Fibroblast of lung (primary cell): ENCODE data around the gene RAB8B. TPM values are rescaled to one million over a fixed set of nuclear protein-coding genes. Genes with fewer than 3 reads are reported as not detected.
A peak's percentile ranks its signal among the peaks of the same experiment; 100 is the strongest.

Source experiments
- DNase-seq, 2 donors: peaks; one replicate each; pipeline versions ENCODE4 v3.0.0 to v3.0.0-alpha.2; 2010; ENCODE audit warnings: low read depth in 2 of 2
- H2AFZ ChIP-seq: 2 replicates; pipeline ENCODE4 v1.5.1; 2012; ENCODE audit warnings: low read length, control low read depth, inconsistent platforms
- H3K27ac ChIP-seq: 2 replicates; pipeline ENCODE4 v1.5.1; 2011; ENCODE audit warnings: low read length, control low read depth; ENCODE audit not compliant: insufficient read depth
- H3K27me3 ChIP-seq: 2 replicates; pipeline ENCODE4 v1.5.1; 2011; ENCODE audit warnings: mild to moderate bottlenecking, low read length; ENCODE audit not compliant: control insufficient read depth, insufficient read depth
- H3K36me3 ChIP-seq: 2 replicates; pipeline ENCODE4 v1.5.1; 2011; ENCODE audit warnings: low read length; ENCODE audit not compliant: control insufficient read depth, insufficient read depth
- H3K4me1 ChIP-seq: 2 replicates; pipeline ENCODE4 v1.5.1; 2011; ENCODE audit warnings: low read length; ENCODE audit not compliant: control insufficient read depth, insufficient read depth; ENCODE audit errors: extremely low read depth
- H3K4me2 ChIP-seq: 2 replicates; pipeline ENCODE4 v1.5.1; 2011; ENCODE audit warnings: low read length, control low read depth; ENCODE audit not compliant: insufficient read depth; ENCODE audit errors: extremely low read depth
- H3K4me3 ChIP-seq, 4 experiments: fragments of 200-600 bp in 1 of 4; sonication (generic) in 1 of 4; replicated peaks in 1 of 4; 2 replicates each; pipeline ENCODE4 v1.5.1; 2011 to 2016; ENCODE audit warnings: low read length in 4 of 4, low read depth in 3 of 4, mild to moderate bottlenecking in 3 of 4, control low read depth in 2 of 4, inconsistent platforms in 1 of 4, mixed read lengths in 1 of 4; ENCODE audit not compliant: insufficient read depth in 1 of 4; ENCODE audit errors: control extremely low read depth in 1 of 4
- H3K79me2 ChIP-seq: 2 replicates; pipeline ENCODE4 v1.5.1; 2012; ENCODE audit warnings: mild to moderate bottlenecking, low read length, inconsistent platforms; ENCODE audit not compliant: control insufficient read depth, insufficient read depth
- H3K9ac ChIP-seq: 2 replicates; pipeline ENCODE4 v1.5.1; 2011; ENCODE audit warnings: mild to moderate bottlenecking, low read length, control low read depth; ENCODE audit not compliant: insufficient read depth
- H3K9me3 ChIP-seq: 2 replicates; pipeline ENCODE4 v1.5.1; 2012; ENCODE audit warnings: low read depth, low read length; ENCODE audit not compliant: control insufficient read depth, insufficient read depth
- H4K20me1 ChIP-seq: 2 replicates; pipeline ENCODE4 v1.5.1; 2011; ENCODE audit warnings: low read length; ENCODE audit not compliant: control insufficient read depth, insufficient read depth; ENCODE audit errors: extremely low read depth
- EZH2 ChIP-seq: IDR thresholded peaks from 2 replicates; pipeline ENCODE4 v1.5.1; 2012; ENCODE audit warnings: low read length, control low read depth, mild to moderate bottlenecking; ENCODE audit errors: missing control alignments
- polyA plus RNA-seq, 2 donors: library from polyadenylated mRNA; depleted of rRNA in 1 of 2; stranded (reverse) in 1 of 2; unstranded in 1 of 2; fragments of >200 nt; gene quantifications; 2 replicates each; pipeline ENCODE4 v1.2.1, GENCODE V29; 2011 to 2012; ENCODE audit warnings: missing spikeins in 1 of 2
- total RNA-seq: library from RNA; depleted of rRNA; stranded (reverse); fragments of >200 nt; gene quantifications from 2 replicates; pipeline ENCODE4 v1.2.1, GENCODE V29; 2014
- TF ChIP-seq, protein P1 (sequence below), 2 donors: IDR thresholded peaks in 1 of 2; conservative IDR thresholded peaks in 1 of 2; 1 replicate in 1 of 2; 2 replicates in 1 of 2; pipeline ENCODE4 v1.5.1; 2011 to 2012; ENCODE audit warnings: low read length in 2 of 2, control low read depth in 1 of 2, inconsistent platforms in 1 of 2, low read depth in 1 of 2, mild to moderate bottlenecking in 1 of 2

The RAB8B gene
- total and polyA plus RNA-seq, 2 donors (not counting 1 experiment from before 2014, with no cell fraction given) = 107 to 111 TPM

DNA sequence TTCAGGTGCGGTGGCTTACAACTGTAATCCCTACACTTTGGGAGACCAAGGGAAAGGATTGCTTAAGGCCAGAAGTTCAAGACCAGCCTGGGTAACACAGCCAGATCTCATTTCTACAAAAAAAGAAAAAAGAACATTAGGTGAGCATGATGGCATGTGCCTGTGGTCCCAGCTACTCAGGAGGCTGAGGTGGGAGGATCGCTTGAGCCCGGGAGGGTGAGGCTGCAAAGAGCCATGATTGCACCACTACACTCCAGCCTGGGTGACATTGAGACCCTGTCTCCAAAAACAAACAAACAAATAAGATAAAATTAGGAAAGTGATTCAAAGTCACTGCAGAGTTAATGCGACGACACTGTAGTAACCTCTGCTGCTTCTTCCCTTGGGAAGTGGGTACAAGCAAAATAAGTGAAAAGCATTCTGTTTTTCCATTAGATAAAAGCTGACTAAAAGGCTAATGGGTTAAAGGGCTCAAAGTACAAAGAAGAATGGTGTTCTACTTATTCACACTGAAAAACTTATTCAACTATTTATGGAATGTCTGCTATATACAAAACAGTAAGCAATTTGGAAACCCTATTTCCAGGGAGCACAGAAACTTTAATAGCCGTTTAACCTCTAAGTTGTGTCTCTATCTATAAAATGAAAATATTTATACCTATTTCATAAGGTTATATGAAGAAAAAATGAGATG lies 24.1 kb upstream of the RAB8B start:
- no peaks in the 10 kb centered on the region for H3K36me3 ChIP-seq
- no peaks in the 10 kb centered on the region for H3K9me3 ChIP-seq
- H3K27me3 ChIP-seq = no peaks in the 10 kb centered on the region
- H3K4me3 ChIP-seq = no peak overlapping the region
- H2AFZ ChIP-seq = no peak overlapping the region
- peak in 1 of 2 donors; percentile 22 for DNase-seq
- no peak overlapping the region for H3K4me2 ChIP-seq
- no peak overlapping the region for H3K9ac ChIP-seq
- TF ChIP-seq, protein P1, sequence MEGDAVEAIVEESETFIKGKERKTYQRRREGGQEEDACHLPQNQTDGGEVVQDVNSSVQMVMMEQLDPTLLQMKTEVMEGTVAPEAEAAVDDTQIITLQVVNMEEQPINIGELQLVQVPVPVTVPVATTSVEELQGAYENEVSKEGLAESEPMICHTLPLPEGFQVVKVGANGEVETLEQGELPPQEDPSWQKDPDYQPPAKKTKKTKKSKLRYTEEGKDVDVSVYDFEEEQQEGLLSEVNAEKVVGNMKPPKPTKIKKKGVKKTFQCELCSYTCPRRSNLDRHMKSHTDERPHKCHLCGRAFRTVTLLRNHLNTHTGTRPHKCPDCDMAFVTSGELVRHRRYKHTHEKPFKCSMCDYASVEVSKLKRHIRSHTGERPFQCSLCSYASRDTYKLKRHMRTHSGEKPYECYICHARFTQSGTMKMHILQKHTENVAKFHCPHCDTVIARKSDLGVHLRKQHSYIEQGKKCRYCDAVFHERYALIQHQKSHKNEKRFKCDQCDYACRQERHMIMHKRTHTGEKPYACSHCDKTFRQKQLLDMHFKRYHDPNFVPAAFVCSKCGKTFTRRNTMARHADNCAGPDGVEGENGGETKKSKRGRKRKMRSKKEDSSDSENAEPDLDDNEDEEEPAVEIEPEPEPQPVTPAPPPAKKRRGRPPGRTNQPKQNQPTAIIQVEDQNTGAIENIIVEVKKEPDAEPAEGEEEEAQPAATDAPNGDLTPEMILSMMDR (conservative IDR thresholded peaks at IDR 0.05 in 1 of 2, IDR thresholded peaks at IDR 0.05 in 1 of 2; ENCODE audit: low read depth in 1 of 2, low read length in 2 of 2) = no peak
- no peak for TF ChIP-seq EZH2
- no peak overlapping the region for H3K27ac ChIP-seq
- H3K4me1 ChIP-seq = peaks cover 3% of the 10 kb centered on the region
- H3K79me2 ChIP-seq = no peaks in the 10 kb centered on the region
- H4K20me1 ChIP-seq = no peaks in the 10 kb centered on the region

DNA sequence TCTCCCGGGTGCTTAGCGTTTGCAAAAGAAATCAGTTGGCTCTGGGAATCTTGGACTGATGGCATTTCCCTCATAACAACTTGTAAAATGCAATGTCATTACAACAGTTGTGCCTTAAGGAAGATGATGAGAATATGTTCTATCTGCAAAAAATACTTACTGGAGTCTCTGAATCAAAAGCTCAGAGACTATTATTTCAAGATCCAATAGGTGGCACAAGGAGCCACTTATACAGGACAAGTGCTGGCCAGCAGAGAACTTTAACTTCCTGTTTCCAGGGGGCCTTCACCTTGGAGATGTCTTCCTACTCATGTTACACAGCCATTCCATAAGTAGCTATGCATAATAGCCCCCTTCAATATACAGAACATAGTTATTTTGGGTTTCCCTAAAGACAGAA lies 23.2 kb upstream of the RAB8B start:
- Histone ChIP-seq H3K27me3 (no peaks in the 10 kb centered on the region), H3K4me3 (no peak overlapping the region), H3K79me2 (no peaks in the 10 kb centered on the region), H3K9me3 (no peaks in the 10 kb centered on the region), H3K27ac (no peak overlapping the region), H3K4me2 (no peak overlapping the region), H3K4me1 (peaks cover 3% of the 10 kb centered on the region), H3K36me3 (no peaks in the 10 kb centered on the region), H4K20me1 (no peaks in the 10 kb centered on the region), H2AFZ (no peak overlapping the region), H3K9ac (no peak overlapping the region)
- DNase-seq = no peak
- TF ChIP-seq, protein P1 (conservative IDR thresholded peaks at IDR 0.05 in 1 of 2, IDR thresholded peaks at IDR 0.05 in 1 of 2; ENCODE audit: low read depth in 1 of 2, low read length in 2 of 2) = peak in 1 of 2 donors; percentile 5
- no peak for TF ChIP-seq EZH2

DNA sequence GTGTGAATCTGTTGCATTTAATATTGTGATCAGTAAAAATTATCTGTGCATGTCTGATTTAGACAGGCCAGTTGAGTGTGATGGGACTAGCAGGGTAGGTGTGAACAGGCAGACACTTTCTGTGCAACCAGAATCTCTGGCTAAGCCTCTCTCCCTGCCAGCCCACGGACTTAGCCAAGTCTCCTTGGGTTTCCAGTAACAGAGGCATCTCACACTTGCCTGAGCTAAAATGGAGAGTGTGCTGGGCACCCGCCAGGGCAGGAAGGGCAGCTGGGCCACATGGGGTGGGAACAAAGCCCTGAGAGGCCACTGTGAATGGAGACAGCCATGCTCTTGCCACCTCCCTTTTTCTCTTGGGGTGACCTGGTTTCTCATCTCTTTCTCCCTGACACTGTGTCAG lies 19.6 kb upstream of the RAB8B start:
- Histone ChIP-seq H4K20me1 (no peaks in the 10 kb centered on the region), H3K27me3 (no peaks in the 10 kb centered on the region), H3K79me2 (no peaks in the 10 kb centered on the region), H3K27ac (no peak overlapping the region), H2AFZ (no peak overlapping the region), H3K9me3 (no peaks in the 10 kb centered on the region), H3K4me1 (peaks cover 3% of the 10 kb centered on the region), H3K4me3 (no peak overlapping the region), H3K9ac (no peak overlapping the region), H3K36me3 (no peaks in the 10 kb centered on the region), H3K4me2 (no peak overlapping the region)
- DNase-seq = no peak
- TF ChIP-seq EZH2 = no peak
- TF ChIP-seq, protein P1 (conservative IDR thresholded peaks at IDR 0.05 in 1 of 2, IDR thresholded peaks at IDR 0.05 in 1 of 2; ENCODE audit: low read depth in 1 of 2, low read length in 2 of 2) = no peak
